Endothelial cell (in vitro differentiated cells): ENCODE results near the gene ALDH1A3. TPM values are rescaled to one million over a fixed set of nuclear protein-coding genes. Genes with fewer than 3 reads are reported as not detected.

Experiments
- DNase-seq: peaks from one replicate; pipeline ENCODE4 v3.0.0; 2021; ENCODE audit warnings: low spot score
- H3K27ac Mint-ChIP-seq: one replicate; pipeline ENCODE4 v1.8.0; 2021; ENCODE audit warnings: mixed read lengths, inconsistent platforms; ENCODE audit not compliant: unreplicated experiment
- H3K27me3 Mint-ChIP-seq: one replicate; pipeline ENCODE4 v1.8.0; 2021; ENCODE audit warnings: mild to moderate bottlenecking, moderate library complexity, mixed read lengths, inconsistent platforms; ENCODE audit not compliant: unreplicated experiment
- H3K36me3 Mint-ChIP-seq: one replicate; pipeline ENCODE4 v1.8.0; 2021; ENCODE audit warnings: mild to moderate bottlenecking, low read depth, mixed read lengths, inconsistent platforms; ENCODE audit not compliant: unreplicated experiment
- H3K4me1 Mint-ChIP-seq: one replicate; pipeline ENCODE4 v1.8.0; 2021; ENCODE audit warnings: mild to moderate bottlenecking, mixed read lengths, inconsistent platforms; ENCODE audit not compliant: unreplicated experiment
- H3K4me3 Mint-ChIP-seq: one replicate; pipeline ENCODE4 v1.8.0; 2021; ENCODE audit warnings: mild to moderate bottlenecking, mixed read lengths, inconsistent platforms; ENCODE audit not compliant: unreplicated experiment
- H3K9me3 Mint-ChIP-seq: one replicate; pipeline ENCODE4 v1.8.0; 2021; ENCODE audit warnings: mixed read lengths, inconsistent platforms; ENCODE audit not compliant: unreplicated experiment
- total RNA-seq: library from RNA; stranded (reverse); fragmentation: NEBNext Ultra II Directional; extraction: Animal tissue kit (Norgen Biotek cat#: 25700); gene quantifications from one replicate; pipeline ENCODE4 v1.2.1, GENCODE V29; 2021; ENCODE audit not compliant: unreplicated experiment
- TF ChIP-seq, protein P1 (sequence below): fragments of 200-600 bp; sonication (generic); IDR thresholded peaks from one replicate; pipeline ENCODE4 v1.5.0; 2021; ENCODE audit warnings: antibody characterized with exemption; ENCODE audit not compliant: unreplicated experiment

The ALDH1A3 gene
- total RNA-seq, 1 donor from 2014 or later, result 13.9 TPM

- peaks cover 3% of the 10 kb centered on the region for H3K4me1 Mint-ChIP-seq
- TF ChIP-seq, protein P1, sequence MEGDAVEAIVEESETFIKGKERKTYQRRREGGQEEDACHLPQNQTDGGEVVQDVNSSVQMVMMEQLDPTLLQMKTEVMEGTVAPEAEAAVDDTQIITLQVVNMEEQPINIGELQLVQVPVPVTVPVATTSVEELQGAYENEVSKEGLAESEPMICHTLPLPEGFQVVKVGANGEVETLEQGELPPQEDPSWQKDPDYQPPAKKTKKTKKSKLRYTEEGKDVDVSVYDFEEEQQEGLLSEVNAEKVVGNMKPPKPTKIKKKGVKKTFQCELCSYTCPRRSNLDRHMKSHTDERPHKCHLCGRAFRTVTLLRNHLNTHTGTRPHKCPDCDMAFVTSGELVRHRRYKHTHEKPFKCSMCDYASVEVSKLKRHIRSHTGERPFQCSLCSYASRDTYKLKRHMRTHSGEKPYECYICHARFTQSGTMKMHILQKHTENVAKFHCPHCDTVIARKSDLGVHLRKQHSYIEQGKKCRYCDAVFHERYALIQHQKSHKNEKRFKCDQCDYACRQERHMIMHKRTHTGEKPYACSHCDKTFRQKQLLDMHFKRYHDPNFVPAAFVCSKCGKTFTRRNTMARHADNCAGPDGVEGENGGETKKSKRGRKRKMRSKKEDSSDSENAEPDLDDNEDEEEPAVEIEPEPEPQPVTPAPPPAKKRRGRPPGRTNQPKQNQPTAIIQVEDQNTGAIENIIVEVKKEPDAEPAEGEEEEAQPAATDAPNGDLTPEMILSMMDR, result no peak
- DNase-seq, result no peak
- no peak overlapping the region for H3K27ac Mint-ChIP-seq
- H3K9me3 Mint-ChIP-seq, result no peaks in the 10 kb centered on the region
- H3K4me3 Mint-ChIP-seq, result no peak overlapping the region
- H3K36me3 Mint-ChIP-seq, result no peaks in the 10 kb centered on the region
- no peaks in the 10 kb centered on the region for H3K27me3 Mint-ChIP-seq
These were observed 72.3 kb downstream of the ALDH1A3 start for GRCh38 chr15:100951965-100952364.

DNA sequence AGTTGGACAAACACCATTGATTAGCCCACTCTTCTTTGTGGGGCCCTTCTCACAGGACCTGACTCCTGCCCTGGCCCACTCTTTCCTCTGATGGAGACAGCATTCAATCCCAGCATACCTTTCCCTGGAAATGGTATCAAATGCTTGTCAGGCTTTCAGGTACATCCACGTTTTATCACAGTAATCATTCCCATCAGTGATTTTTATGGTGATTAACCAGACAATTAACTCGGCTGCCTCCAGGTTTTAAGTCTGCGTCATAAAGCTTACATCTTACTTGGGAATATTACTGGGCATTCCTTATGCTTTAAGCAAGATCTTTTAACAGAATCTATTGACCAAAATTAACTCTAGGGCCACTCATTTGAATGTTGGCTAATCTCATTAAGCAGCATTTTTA, 72.9 kb downstream of the ALDH1A3 start:
- Mint-ChIP-seq H3K4me3 (no peak overlapping the region), H3K27ac (no peak overlapping the region), H3K36me3 (no peaks in the 10 kb centered on the region), H3K4me1 (peaks cover 1% of the 10 kb centered on the region), H3K9me3 (no peaks in the 10 kb centered on the region), H3K27me3 (no peaks in the 10 kb centered on the region)
- TF ChIP-seq, protein P1, result no peak
- no peak for DNase-seq

DNA sequence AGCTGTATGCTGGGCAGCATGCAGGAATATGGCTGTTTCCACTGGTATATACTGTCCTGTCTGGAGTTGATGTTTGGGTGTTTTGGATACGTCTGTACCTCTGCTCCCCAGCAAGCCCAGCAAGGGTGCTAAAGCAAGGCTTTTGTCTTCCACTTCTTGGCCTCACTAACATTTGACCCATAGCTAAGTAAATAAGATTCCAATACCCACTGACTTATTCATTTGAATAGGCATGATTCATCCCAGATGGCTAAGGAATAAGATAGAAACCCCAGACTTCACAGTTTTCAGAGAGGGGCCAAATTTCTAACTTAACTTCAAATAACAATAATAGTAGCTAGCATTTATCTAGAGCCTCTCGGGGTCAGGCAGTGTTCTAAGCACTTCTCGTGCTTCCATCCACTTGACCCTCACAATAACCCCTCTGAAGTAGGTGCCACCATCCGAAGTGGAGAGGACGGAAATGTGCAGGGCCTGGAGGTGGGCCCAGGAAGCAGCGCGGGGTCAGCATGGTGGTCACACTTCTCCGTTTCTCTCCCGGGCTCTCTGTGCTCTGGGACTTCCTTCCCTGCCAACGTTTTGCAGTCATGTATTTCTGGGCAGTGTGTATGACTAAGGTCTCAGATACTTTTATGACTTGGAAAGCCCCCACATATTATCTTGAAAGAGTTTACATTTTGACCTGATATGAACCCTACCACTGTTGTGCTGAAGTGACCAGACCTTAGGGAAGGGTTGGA, 78.9 kb downstream of the ALDH1A3 start:
- Mint-ChIP-seq H3K4me1 (peaks cover 19% of the 10 kb centered on the region), H3K27me3 (peaks cover 2% of the 10 kb centered on the region), H3K27ac (no peak overlapping the region), H3K36me3 (no peaks in the 10 kb centered on the region), H3K4me3 (no peak overlapping the region), H3K9me3 (no peaks in the 10 kb centered on the region)
- TF ChIP-seq, protein P1, result no peak
- no peak for DNase-seq

DNA sequence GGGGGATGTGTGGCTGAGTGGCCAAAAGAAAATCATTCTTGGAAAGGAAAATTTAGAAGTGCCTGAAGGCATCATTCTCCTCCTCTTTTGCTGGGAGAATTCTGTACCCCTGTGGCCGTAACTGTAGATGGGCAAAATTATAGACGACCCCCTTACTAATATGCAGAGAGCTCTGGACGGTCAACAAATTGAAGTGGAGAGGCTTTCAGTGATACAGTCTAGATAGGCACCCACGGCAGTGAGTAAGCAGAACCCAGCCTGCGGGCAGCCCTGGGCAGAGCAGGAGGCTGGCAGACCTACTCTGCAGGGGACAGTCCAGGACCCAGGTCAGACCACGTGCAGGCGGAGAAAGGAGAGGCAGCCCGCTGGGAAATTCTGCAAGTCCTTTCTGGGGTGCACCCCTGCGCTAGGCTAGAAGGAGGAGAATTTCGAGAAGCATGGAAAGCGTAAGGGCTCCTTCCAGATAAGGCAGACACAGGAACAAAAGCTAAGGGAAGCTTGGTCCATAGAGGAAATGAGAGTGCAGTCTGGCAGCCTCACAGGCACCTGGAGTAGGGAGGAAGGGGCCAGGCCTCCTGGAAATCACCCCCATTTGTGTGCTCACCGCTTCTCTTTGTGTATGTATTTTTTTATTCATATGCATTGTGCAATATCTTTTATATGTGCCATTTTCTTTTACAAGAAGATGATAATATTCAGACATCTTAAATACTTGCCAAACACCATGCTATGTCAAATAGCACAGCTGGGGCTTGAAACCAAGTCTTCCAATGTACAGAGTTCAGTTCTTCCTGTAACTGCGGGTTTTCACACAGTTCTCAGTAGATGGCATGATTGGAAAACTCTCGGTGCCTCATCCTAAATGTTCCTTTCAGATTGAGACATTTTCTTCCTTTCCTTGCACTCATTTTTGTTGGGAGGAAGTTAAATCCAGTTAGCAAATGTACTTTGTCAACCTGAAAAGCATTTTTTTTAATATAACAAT, 79.7 kb downstream of the ALDH1A3 start:
- TF ChIP-seq, protein P1, result no peak

More for the DNA sequence above, 79.7 kb downstream of the ALDH1A3 start:
- Mint-ChIP-seq H3K4me3 (no peak overlapping the region), H3K36me3 (no peaks in the 10 kb centered on the region), H3K27me3 (peaks cover 2% of the 10 kb centered on the region), H3K4me1 (peaks cover 19% of the 10 kb centered on the region), H3K27ac (no peak overlapping the region), H3K9me3 (no peaks in the 10 kb centered on the region)
- no peak for DNase-seq

Other genes starting within 250 kb of the ALDH1A3 start
- 4.8 TPM for gene LRRK1, start 39.5 kb downstream of the ALDH1A3 start, total RNA-seq